ENCODE measurements around the gene SCRT2.

- TF ChIP-seq, protein P1, sequence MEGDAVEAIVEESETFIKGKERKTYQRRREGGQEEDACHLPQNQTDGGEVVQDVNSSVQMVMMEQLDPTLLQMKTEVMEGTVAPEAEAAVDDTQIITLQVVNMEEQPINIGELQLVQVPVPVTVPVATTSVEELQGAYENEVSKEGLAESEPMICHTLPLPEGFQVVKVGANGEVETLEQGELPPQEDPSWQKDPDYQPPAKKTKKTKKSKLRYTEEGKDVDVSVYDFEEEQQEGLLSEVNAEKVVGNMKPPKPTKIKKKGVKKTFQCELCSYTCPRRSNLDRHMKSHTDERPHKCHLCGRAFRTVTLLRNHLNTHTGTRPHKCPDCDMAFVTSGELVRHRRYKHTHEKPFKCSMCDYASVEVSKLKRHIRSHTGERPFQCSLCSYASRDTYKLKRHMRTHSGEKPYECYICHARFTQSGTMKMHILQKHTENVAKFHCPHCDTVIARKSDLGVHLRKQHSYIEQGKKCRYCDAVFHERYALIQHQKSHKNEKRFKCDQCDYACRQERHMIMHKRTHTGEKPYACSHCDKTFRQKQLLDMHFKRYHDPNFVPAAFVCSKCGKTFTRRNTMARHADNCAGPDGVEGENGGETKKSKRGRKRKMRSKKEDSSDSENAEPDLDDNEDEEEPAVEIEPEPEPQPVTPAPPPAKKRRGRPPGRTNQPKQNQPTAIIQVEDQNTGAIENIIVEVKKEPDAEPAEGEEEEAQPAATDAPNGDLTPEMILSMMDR (IDR thresholded peaks at IDR 0.05): no peak
- TF ChIP-seq POLR2A (IDR thresholded peaks at IDR 0.05): no peak
- no peak for TF ChIP-seq EP300 (IDR thresholded peaks at IDR 0.05)
Measured at GRCh38 chr20:668050-668449, 7.6 kb downstream of the SCRT2 start.

All from ovary (tissue), 3 donors.